Medulla oblongata (tissue), 1 donor: ENCODE results near the gene ECM2.

Experiments used
- DNase-seq: peaks from one replicate; pipeline ENCODE4 v3.0.0-alpha.2; 2015; ENCODE audit errors: extremely low spot score

ECM2 gene

GRCh38 chr9:92467041-92467440, 68.7 kb downstream of the ECM2 start:
- no peak for DNase-seq

GRCh38 chr9:92463984-92464383, 71.8 kb downstream of the ECM2 start:
- no peak for DNase-seq

GRCh38 chr9:92463387-92463786, 72.4 kb downstream of the ECM2 start:
- no peak for DNase-seq

- no peak for DNase-seq
Measured at GRCh38 chr9:92457576-92457975, 78.2 kb downstream of the ECM2 start.

GRCh38 chr9:92455217-92455616, 80.6 kb downstream of the ECM2 start:
- no peak for DNase-seq

DNA sequence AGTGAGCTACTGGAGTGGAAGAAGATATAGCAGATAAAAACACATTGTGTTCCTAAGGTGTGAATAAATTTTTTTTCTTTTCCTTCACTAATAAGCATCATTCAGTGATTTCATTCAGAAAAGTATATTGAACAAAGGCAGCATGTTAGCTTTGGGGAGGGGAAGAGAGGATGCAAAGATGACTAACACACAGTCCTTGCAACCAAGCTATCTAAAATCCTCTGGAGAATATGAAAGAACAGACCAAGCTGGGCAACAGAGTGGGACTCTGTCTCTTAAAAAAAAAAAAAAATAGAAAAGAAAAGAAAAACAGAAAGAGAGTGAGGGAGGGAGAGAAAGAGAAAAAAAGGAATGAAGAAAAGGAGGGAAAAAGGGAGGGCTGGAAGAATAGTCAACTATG, 89.3 kb downstream of the ECM2 start:
- no peak for DNase-seq
